Astrocyte of the cerebellum (primary cell): ENCODE measurements around the gene TRAPPC6A.

ENCODE experiments used
- DNase-seq: peaks from one replicate; pipeline ENCODE4 v3.0.0-alpha.2; 2011; ENCODE audit warnings: low read depth
- H3K4me3 ChIP-seq: 2 replicates; pipeline ENCODE4 v1.5.1; 2011; ENCODE audit warnings: mild to moderate bottlenecking, low read depth, low read length, moderate library complexity
- in situ Hi-C: cut with HindIII; loops from 2 replicates; pipeline ENCODE4 v1.10.0; 2017; ENCODE audit warnings: low sequenced_read_pairs
- TF ChIP-seq, protein P1 (sequence below): IDR thresholded peaks from 2 replicates; pipeline ENCODE4 v1.5.1; 2012; ENCODE audit warnings: low read length, low read depth, moderate library complexity, mild to moderate bottlenecking; ENCODE audit errors: missing control alignments

The TRAPPC6A gene

DNA sequence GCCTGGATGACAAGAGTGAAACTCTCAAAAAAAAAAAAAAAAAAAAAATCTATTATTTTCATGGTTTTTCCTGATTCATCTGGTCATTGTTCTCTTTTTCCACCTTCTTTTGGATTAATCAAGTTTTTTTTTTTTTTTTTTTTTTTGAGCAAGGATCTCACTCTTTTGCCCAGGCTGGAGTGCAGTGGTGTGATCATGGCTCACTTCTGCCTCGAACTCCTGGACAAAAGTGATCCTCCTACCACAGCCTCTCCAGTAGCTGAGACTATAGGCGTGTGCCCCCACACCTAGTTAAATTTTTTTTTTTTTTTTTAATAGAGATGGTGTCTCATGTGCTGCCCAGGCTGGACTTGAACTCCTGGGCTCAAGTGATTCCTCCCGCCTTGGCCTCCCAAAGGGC lies 28.3 kb upstream of the TRAPPC6A start:
- TF ChIP-seq, protein P1, sequence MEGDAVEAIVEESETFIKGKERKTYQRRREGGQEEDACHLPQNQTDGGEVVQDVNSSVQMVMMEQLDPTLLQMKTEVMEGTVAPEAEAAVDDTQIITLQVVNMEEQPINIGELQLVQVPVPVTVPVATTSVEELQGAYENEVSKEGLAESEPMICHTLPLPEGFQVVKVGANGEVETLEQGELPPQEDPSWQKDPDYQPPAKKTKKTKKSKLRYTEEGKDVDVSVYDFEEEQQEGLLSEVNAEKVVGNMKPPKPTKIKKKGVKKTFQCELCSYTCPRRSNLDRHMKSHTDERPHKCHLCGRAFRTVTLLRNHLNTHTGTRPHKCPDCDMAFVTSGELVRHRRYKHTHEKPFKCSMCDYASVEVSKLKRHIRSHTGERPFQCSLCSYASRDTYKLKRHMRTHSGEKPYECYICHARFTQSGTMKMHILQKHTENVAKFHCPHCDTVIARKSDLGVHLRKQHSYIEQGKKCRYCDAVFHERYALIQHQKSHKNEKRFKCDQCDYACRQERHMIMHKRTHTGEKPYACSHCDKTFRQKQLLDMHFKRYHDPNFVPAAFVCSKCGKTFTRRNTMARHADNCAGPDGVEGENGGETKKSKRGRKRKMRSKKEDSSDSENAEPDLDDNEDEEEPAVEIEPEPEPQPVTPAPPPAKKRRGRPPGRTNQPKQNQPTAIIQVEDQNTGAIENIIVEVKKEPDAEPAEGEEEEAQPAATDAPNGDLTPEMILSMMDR = no peak
- DNase-seq = no peak
- in situ Hi-C loops = no loop called here
- H3K4me3 ChIP-seq = no peak overlapping the region

DNA sequence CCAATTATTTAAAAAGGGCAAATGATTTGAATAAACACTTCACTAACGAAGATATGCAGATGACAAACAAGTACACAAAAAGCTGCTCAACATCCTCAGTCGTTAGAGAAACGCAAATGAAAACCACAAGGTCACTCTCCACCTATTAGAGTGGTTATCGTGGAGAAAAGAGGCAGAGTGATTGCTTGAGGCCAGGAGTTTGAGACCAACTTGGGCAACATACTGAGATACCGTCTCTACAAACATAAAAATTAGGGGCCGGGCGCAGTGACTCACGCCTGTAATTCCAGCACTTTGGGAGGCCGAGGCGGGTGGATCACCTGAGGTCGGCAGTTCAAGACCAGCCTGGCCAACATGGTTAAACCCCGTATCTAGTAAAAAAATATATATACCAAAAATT lies 27.8 kb upstream of the TRAPPC6A start:
- TF ChIP-seq, protein P1 = no peak
- in situ Hi-C loops = no loop called here
- H3K4me3 ChIP-seq = no peak overlapping the region
- no peak for DNase-seq

- TF ChIP-seq, protein P1 = no peak
- H3K4me3 ChIP-seq = no peak overlapping the region
- no peak for DNase-seq
- in situ Hi-C loops = no loop called here
Observed at GRCh38 chr19:45202637-45203036, 24.6 kb upstream of the TRAPPC6A start.

DNA sequence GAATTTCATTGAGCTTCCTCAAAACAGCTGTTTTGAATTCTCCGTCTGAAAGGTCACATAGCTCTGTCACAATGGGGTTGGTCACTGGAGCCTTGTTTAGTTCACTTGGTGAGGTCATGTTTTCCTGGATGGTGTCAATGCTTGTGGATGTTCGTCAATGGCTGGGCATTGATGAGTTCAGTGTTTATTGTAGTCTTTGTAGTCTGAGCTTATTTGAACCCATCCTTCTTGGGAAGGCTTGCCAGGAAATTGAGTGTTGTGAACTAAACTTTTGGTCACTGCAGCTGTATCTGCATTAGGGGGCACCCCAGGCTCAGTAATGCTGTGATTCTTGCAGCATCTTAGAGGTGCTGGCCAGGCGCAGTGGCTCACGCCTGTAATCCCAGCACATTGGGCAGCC lies 22.5 kb upstream of the TRAPPC6A start:
- DNase-seq = peak; percentile 24
- H3K4me3 ChIP-seq = no peak overlapping the region
- TF ChIP-seq, protein P1 = peak; percentile 44
- in situ Hi-C loops = no loop called here

- in situ Hi-C loops = no loop called here
Observed at GRCh38 chr19:45195764-45196163, 17.7 kb upstream of the TRAPPC6A start.

GRCh38 chr19:45191375-45191774 lies 13.3 kb upstream of the TRAPPC6A start:
- no peak for DNase-seq
- H3K4me3 ChIP-seq = no peak overlapping the region
- in situ Hi-C loops = no loop called here
- TF ChIP-seq, protein P1 = no peak

More at GRCh38 chr19:45195764-45196163, 17.7 kb upstream of the TRAPPC6A start:
- H3K4me3 ChIP-seq = no peak overlapping the region
- TF ChIP-seq, protein P1 = no peak
- DNase-seq = no peak

DNA sequence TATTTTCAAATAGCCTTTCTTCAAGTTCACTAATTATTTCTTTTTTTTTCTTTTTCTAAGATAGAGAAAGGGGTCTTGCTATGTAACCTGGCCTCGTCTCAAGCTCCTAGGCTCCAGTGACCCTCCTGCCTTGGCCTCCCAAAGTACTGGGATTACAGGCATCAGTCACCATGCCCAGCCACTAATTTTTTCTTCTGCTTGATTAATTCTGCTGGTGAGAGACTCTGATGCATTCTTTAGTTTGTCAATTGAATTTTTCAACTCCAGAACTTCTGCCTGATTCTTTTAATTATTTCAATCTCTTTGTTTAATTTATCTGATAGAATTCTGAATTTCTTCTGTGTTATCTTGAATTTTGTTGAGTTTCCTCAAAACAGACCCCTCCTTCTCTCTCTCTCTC lies 11.9 kb upstream of the TRAPPC6A start:
- TF ChIP-seq, protein P1 = no peak
- DNase-seq = no peak
- in situ Hi-C loops = no loop called here
- H3K4me3 ChIP-seq = no peak overlapping the region
